Activated CD8-positive, alpha-beta memory T cell treated with anti-CD3 and anti-CD28 coated beads, Interleukin-2, amount 50 U/mL, for 4 hours (primary cell): ENCODE results near the gene TRPT1.

Experiments
- DNase-seq: peaks from one replicate; pipeline ENCODE4 v3.0.0-alpha.2; 2020

Gene TRPT1

GRCh38 chr11:64206457-64207255 lies 19.3 kb downstream of the TRPT1 start, which contains the start of gene FERMT3:
TSS of gene FERMT3 (plus strand) at chr11:64206721. CDS start at chr11:64207365, 644 bp downstream.
- peak; percentile 76 for DNase-seq

DNA sequence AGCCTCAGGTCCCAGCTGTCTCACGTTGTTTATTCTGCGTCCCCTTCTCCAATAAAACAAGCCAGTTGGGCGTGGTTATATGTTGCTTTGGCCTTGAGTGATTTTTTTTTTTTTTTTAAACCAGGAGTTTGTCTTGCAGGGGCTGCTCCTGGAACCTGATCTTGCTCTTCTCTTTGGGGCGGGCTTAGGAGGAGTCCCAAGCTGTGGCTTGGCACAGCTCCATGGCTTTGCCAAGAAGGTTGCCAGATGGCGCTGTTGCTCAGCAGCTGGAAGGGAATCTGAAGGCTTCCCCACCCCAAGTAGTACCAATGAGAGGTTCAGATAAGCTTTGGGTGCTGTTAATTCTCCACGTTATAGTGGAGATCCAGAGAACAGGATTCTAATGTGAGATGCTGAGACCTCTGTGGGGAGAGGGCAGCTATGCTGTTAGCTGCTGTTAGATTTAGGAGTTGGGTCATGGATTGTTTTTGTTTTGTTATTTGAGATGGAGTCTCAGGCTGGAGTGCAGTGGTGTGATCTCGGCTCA lies 21.5 kb downstream of the TRPT1 start:
- DNase-seq = peak; percentile 84

DNA sequence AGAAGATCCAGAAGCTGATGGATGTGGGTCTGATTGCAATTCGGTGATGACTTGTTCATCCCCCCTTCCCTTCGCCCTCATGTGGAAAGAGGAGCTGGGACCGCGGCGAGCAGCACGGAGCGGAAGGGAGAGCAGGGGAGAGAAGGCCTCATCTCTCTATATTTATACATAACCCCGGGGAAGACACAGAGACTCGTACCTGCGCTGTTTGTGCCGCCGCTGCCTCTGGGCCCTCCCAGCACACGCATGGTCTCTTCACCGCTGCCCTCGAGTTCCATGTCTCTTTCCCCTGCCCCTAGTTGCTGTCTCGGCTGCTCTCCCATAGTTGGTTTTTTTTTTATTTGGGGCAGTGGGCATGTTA lies 21.9 kb downstream of the TRPT1 start:
- no peak for DNase-seq

DNA sequence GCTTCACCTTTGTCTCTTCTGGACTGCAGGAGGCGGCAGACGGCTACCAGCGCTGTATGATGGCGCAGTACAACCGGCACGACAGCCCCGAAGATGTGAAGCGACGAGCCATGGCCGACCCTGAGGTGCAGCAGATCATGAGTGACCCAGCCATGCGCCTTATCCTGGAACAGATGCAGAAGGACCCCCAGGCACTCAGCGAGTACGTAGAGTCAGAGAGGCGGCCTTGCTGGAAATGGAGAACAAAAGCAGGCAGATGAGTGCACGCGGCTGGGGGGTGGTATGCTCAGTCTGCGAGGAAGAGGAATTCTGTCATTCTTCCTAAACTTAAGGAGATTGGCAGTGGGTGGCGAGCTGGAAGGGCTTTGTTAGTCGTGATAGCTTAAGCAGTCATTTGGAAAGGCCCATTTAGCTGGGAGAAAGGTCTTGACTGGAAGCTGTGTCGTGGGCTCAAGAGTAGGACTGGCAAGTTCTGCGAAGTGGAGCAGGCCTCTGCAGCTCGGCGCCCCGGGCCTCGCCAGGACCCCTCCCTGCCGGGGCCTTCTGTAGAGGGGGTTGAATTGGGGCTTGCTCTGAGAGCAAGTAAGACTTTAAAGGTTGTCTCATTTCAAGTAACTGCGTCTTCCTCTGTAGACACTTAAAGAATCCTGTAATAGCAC lies 22.4 kb downstream of the TRPT1 start:
- no peak for DNase-seq

DNA sequence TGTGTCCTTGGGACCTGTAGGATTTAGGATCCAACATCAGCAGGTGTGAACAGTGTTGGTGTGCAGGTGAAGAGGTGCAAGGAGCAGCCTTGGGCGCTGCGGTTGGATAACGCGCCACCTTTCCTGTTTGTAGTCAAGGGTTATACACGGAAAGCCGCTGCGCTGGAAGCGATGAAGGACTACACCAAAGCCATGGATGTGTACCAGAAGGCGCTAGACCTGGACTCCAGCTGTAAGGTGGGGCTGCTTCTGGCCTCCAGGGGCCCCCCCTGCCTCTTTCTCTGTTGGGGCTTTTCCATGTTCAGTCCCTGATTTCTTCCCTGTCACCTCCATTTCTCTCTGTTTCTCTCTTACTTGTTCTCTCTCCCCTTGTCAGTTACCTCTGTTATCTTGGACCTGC lies 23.0 kb downstream of the TRPT1 start:
- no peak for DNase-seq

DNA sequence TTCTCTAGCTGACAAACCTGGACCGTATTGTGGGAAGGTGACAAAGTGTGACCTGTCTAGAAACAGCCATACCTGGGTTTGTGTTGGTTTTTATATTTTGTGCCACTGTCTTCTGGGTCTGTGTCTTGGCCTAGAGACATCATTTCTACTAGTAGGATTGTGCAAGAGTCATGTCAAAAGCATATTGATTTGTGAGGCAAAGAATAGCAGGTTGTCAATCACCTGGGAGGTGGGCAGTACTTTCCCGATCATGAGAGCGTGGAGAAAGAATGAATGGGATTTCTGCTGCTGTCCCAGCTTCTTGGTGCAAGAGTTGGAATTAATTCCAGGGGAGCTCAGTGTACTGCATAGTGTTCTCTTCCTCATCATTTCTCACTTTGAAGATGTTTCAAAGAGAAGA lies 24.4 kb downstream of the TRPT1 start:
- DNase-seq = no peak

DNA sequence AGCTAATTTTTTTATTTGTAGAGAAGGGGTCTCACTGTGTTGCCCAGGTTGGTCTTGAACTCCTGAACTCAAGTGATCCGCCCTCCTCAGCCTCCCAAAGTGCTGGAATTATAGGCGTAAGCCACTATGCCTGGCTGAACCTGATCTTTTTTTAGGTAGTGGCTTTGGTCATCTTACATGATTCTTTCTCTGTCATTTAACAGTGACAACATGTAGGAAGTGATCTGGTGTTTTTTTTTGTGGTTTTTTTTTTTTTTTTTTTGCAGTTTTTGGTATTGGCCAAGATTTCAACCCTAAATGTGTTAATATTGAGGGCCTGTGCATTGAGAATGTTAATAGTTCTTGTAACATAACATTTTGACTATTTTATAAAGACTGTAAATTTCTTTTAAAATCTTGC lies 27.5 kb downstream of the TRPT1 start:
- DNase-seq = no peak

DNA sequence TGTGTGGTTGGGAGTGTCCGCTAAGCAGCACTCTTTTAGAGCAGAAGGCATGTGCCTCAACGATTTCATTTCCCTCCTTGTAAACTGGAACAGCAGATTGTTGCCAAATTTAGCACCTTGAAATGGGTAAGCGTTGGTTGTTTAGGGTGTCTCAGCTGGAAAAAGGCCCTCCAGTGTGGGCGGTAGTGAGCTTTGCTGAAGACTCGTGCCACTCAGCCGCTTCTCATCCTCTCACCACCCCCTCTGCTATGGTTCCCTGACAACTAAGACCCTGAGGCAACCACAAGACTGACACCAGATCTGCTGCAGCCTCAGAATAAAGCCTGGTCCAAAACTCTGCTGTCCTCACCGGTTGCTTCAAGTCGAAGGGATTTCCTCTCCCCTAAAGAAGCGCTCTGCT lies 29.4 kb downstream of the TRPT1 start:
- no peak for DNase-seq

DNA sequence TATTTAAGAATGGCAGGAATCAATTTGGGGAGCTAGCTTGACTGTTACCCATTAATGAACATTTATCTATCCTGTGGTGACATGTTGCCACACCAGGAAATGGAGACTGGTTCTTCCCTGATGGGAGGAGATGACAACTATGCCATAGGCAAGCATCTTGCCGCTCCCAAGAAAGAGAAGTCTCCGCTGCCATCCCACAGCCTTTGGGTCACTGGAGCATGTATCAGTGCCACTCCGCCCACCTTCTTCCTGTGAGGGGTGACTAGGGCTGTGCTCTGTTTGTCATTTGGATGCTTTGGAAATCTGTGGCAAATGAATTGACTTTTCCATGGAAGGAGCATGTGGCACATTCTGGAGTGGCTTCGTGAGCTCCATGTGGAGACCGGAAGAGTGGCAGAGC lies 33.6 kb downstream of the TRPT1 start:
- DNase-seq = no peak

DNA sequence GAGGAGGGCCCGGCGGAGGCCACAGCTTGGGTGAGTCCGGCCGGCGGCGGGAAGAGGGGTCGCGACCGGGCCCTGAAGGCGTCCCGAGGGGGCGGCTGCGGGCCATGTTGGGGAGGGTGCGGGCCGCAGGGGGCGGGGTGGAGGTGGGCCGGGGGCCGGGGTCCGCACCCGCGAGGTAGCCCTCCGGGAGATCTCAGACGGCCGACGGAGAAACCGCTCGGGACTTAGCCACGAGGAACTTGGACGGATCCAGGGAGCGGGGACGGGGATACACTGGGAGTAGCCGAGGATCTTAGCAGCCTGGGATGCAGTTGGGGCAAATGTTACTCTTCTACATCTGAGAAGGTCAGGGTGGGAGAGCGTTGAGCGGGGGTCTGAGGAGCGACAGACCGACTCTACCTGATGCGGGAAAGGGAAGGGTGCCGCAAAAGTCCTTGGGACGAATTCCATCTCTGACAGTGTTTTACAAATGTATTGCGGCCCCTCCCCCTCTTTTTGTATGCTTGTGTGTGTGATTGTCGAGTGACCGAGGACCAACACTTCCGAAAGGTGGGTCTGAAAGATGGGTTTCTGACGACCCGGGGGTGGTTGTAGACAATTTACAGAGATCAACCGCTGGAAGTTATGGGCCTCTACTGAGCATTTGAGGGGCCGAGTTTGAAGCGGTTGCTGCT lies 39.4 kb downstream of the TRPT1 start:
- no peak for DNase-seq

DNA sequence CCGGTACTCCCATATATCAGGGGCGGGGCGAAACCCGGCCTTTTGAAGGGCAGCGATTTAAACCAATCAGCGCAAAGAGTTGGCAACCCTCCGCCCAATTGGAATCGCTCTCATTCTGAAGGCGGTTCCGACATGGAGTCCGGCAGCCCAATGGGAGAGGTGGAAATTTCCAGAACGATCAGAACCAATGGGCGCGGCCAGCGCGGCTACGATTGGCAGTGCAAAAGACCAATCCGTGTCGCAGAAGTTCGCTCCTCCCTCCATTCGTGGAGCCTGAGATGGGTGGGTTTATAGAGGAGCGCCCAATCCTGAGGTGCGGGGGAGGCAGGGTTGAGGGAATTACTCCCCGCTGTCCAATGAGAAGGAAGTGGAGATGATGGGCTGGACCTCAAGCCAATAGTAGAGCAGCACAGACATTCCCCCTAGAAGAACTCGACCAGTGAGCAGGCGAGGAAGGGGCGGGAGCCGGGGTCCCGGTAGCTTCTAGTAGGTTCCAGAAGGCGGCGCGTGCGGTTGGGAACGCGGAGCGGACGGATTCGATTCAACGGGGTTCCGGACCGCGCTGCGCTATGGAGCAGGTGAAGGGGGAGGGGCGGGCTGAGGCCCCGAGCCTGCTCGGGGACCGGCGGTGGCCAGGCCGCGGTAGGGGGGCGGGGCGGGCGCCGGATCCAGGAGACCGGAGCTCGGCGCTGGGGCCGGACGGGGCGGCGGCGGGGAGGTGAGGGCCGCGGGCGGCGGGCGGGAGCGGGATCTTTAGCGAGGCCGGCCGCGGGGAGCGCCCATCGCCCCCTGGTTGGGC lies 40.1 kb downstream of the TRPT1 start, which contains the start of gene STIP1:
TSS of gene STIP1 (plus strand) at position 479 of the 799 bp plus-strand sequence. CDS start at position 570, 91 bp downstream.
- DNase-seq = peak; percentile 95

- no peak for DNase-seq
These were observed 40.8 kb downstream of the TRPT1 start for GRCh38 chr11:64185175-64185692.

GRCh38 chr11:64183890-64184289 lies 42.1 kb downstream of the TRPT1 start:
- no peak for DNase-seq

DNA sequence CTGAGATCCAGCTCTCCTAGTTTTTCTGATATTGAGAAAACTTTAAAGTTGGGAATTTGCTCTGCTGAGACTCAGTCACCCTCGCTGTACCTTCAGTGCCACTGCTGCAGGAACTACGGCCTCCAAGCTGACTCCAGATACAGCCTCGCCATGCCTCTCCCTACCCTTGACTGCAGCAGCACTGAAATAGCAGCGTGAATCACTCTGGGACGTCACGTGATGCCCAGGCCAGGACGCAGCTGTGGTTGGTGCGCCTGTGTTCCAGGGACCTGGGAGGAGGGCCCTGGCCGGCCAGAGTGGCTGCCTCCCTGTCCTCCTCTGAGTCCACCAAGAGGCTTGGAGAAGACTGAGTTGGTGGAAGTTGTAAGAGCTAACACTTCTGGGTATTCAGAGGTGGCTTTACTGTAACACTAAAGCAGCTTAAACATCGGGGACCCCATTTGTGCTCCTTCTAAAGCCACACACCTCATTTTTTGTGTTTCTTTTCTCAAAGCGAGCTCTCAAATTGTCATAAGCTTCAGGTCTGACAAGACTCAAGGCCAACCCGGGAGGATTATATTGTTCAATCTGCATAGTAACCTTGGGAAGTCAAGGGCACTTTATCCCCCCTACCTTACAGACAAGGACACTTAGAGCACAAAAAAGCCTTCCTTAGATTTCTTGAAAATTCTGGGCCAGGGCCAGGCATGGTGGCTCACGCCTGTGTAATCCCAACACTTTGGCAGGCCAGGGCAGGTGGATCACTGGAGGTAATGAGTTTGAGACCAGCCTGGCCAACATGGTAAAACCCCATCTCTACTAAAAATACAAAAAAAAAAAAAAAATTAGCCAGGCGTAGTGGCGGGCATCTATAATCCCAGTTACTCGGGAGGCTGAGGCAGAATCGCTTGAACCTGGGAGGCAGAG lies 44.2 kb downstream of the TRPT1 start:
- DNase-seq = peak; percentile 47

- DNase-seq = no peak
These were observed 45.1 kb downstream of the TRPT1 start for GRCh38 chr11:64180891-64181290.

DNA sequence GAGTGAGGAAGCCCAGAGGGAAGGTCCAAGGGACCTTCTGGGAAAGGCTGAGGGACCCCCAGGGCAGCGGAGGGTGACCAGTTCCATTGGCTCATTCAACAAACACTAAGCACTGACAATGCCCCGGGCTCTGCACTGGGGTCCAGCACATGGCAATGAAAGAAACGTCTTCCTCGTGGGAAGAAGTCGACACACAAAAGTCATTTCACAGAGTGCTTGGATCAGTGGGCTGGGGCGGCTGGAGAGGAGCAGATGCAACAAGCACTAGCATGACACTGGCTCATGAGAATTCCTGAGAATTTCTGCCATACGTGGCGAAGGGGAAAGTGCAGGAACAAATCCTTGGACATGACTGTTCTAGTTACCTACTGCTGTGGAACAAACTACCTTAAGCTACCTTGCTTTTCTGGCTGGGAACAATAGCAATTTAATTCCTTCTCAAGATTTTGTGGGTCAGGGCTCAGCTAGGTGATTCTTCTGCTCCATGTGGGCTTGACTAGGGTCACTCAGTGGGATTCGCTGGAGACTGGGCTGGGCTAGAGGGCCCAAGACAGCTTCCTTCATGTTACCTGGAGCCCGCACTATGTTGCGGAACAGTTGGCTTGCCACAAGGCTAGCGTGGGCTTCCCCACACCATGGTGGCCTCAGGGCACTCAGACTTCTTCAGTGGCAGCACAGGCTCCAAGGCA lies 46.9 kb downstream of the TRPT1 start:
- no peak for DNase-seq

- DNase-seq = no peak
These were observed 47.8 kb downstream of the TRPT1 start for GRCh38 chr11:64178203-64178602.

- no peak for DNase-seq
These were observed 49.2 kb downstream of the TRPT1 start for GRCh38 chr11:64176751-64177150.
